HEK293 (cell line): ENCODE data around the gene PTK7.
A peak's percentile ranks its signal among the peaks of the same experiment; 100 is the strongest.

Source experiments
- CTCF ChIP-seq: fragments of 450-650 bp; formaldehyde crosslinking; IDR thresholded peaks from 2 replicates; pipeline ENCODE4 v1.5.1; 2016; ENCODE audit warnings: missing biosample characterization, missing genetic modification characterization
- EGR2 ChIP-seq: fragments of 450-650 bp; formaldehyde crosslinking; IDR thresholded peaks from 2 replicates; pipeline ENCODE4 v1.5.1; 2016; ENCODE audit warnings: low read depth, missing biosample characterization, missing genetic modification characterization
- KLF16 ChIP-seq: fragments of 450-650 bp; formaldehyde crosslinking; IDR thresholded peaks from 2 replicates; pipeline ENCODE4 v1.5.1; 2017; ENCODE audit warnings: missing biosample characterization, missing genetic modification characterization
- KLF7 ChIP-seq: fragments of 450-650 bp; formaldehyde crosslinking; IDR thresholded peaks from 2 replicates; pipeline ENCODE4 v1.5.1; 2016; ENCODE audit warnings: missing biosample characterization, missing genetic modification characterization, borderline replicate concordance
- KLF8 ChIP-seq: fragments of 450-650 bp; formaldehyde crosslinking; IDR thresholded peaks from 2 replicates; pipeline ENCODE4 v1.5.1; 2016; ENCODE audit warnings: missing biosample characterization, missing genetic modification characterization
- KLF9 ChIP-seq: fragments of 450-650 bp; formaldehyde crosslinking; IDR thresholded peaks from 2 replicates; pipeline ENCODE4 v1.5.1; 2016; ENCODE audit warnings: missing biosample characterization, missing genetic modification characterization, low read depth
- SCRT1 ChIP-seq: fragments of 450-650 bp; formaldehyde crosslinking; IDR thresholded peaks from 2 replicates; pipeline ENCODE4 v1.5.1; 2016; ENCODE audit warnings: missing biosample characterization, missing genetic modification characterization, borderline replicate concordance
- SP7 ChIP-seq: fragments of 450-650 bp; formaldehyde crosslinking; IDR thresholded peaks from 2 replicates; pipeline ENCODE4 v1.5.1; 2016; ENCODE audit warnings: missing biosample characterization, missing genetic modification characterization
- WT1 ChIP-seq: fragments of 450-650 bp; formaldehyde crosslinking; IDR thresholded peaks from 2 replicates; pipeline ENCODE4 v1.5.1; 2016; ENCODE audit warnings: missing biosample characterization, missing genetic modification characterization
- YY1 ChIP-seq: fragments of 450-650 bp; formaldehyde crosslinking; IDR thresholded peaks from 2 replicates; pipeline ENCODE4 v1.5.1; 2018; ENCODE audit warnings: missing biosample characterization, missing genetic modification characterization
- ZBTB10 ChIP-seq: fragments of 450-650 bp; formaldehyde crosslinking; IDR thresholded peaks from 2 replicates; pipeline ENCODE4 v1.5.1; 2016; ENCODE audit warnings: missing biosample characterization, missing genetic modification characterization
- ZBTB44 ChIP-seq: fragments of 450-650 bp; IDR thresholded peaks from 2 replicates; pipeline ENCODE4 v1.5.1; 2018; ENCODE audit warnings: missing biosample characterization, mild to moderate bottlenecking, missing genetic modification characterization
- ZBTB8A ChIP-seq: fragments of 450-650 bp; formaldehyde crosslinking; IDR thresholded peaks from 2 replicates; pipeline ENCODE4 v1.5.1; 2016; ENCODE audit warnings: missing biosample characterization, missing genetic modification characterization
- ZEB2 ChIP-seq: fragments of 450-650 bp; formaldehyde crosslinking; IDR thresholded peaks from 2 replicates; pipeline ENCODE4 v1.5.1; 2016; ENCODE audit warnings: missing biosample characterization, missing genetic modification characterization
- ZIC2 ChIP-seq: fragments of 450-650 bp; formaldehyde crosslinking; IDR thresholded peaks from 2 replicates; pipeline ENCODE4 v1.5.1; 2016; ENCODE audit warnings: missing biosample characterization, missing genetic modification characterization
- ZNF10 ChIP-seq: fragments of 450-650 bp; formaldehyde crosslinking; IDR thresholded peaks from 2 replicates; pipeline ENCODE4 v1.5.1; 2017; ENCODE audit warnings: missing biosample characterization, missing genetic modification characterization
- ZNF24 ChIP-seq: fragments of 450-650 bp; formaldehyde crosslinking; IDR thresholded peaks from 2 replicates; pipeline ENCODE4 v1.5.1; 2016; ENCODE audit warnings: missing biosample characterization, missing genetic modification characterization
- ZNF324 ChIP-seq: fragments of 450-650 bp; formaldehyde crosslinking; IDR thresholded peaks from 2 replicates; pipeline ENCODE4 v1.5.1; 2016; ENCODE audit warnings: missing biosample characterization, missing genetic modification characterization
- ZNF335 ChIP-seq: fragments of 450-650 bp; formaldehyde crosslinking; conservative IDR thresholded peaks from 2 replicates; pipeline ENCODE4 v1.5.1; 2016; ENCODE audit warnings: missing biosample characterization, missing genetic modification characterization
- ZNF341 ChIP-seq: fragments of 450-650 bp; formaldehyde crosslinking; IDR thresholded peaks from 2 replicates; pipeline ENCODE4; 2016; ENCODE audit warnings: low read depth, missing biosample characterization, missing genetic modification characterization
- ZNF391 ChIP-seq: fragments of 450-650 bp; formaldehyde crosslinking; IDR thresholded peaks from 2 replicates; pipeline ENCODE4 v1.5.1; 2016; ENCODE audit warnings: low read depth, missing biosample characterization, missing genetic modification characterization, borderline replicate concordance
- ZNF394 ChIP-seq: fragments of 450-650 bp; formaldehyde crosslinking; IDR thresholded peaks from 2 replicates; pipeline ENCODE4 v1.5.1; 2016; ENCODE audit warnings: missing biosample characterization, missing genetic modification characterization, mild to moderate bottlenecking, moderate library complexity, borderline replicate concordance
- ZNF501 ChIP-seq: fragments of 450-650 bp; formaldehyde crosslinking; IDR thresholded peaks from 2 replicates; pipeline ENCODE4 v1.5.1; 2016; ENCODE audit warnings: missing biosample characterization, missing genetic modification characterization
- ZNF558 ChIP-seq: fragments of 450-650 bp; formaldehyde crosslinking; IDR thresholded peaks from 2 replicates; pipeline ENCODE4 v1.5.1; 2016; ENCODE audit warnings: missing biosample characterization, missing genetic modification characterization
- ZNF580 ChIP-seq: fragments of 450-650 bp; formaldehyde crosslinking; IDR thresholded peaks from 2 replicates; pipeline ENCODE4 v1.5.1; 2016; ENCODE audit warnings: missing biosample characterization, missing genetic modification characterization
- ZNF600 ChIP-seq: fragments of 450-650 bp; formaldehyde crosslinking; IDR thresholded peaks from 2 replicates; pipeline ENCODE4 v1.5.1; 2016; ENCODE audit warnings: missing biosample characterization, missing genetic modification characterization
- ZNF639 ChIP-seq: fragments of 450-650 bp; formaldehyde crosslinking; IDR thresholded peaks from 2 replicates; pipeline ENCODE4 v1.5.1; 2016; ENCODE audit warnings: missing biosample characterization, missing genetic modification characterization
- ZNF654 ChIP-seq: fragments of 450-650 bp; formaldehyde crosslinking; IDR thresholded peaks from 2 replicates; pipeline ENCODE4 v1.5.1; 2016; ENCODE audit warnings: low read depth, missing biosample characterization, missing genetic modification characterization
- ZNF660 ChIP-seq: fragments of 450-650 bp; IDR thresholded peaks from 2 replicates; pipeline ENCODE4 v1.5.1; 2018; ENCODE audit warnings: missing biosample characterization, mild to moderate bottlenecking, missing genetic modification characterization
- ZNF664 ChIP-seq: fragments of 450-650 bp; formaldehyde crosslinking; IDR thresholded peaks from 2 replicates; pipeline ENCODE4 v1.5.1; 2016; ENCODE audit warnings: missing biosample characterization, missing genetic modification characterization
- ZSCAN30 ChIP-seq: fragments of 450-650 bp; IDR thresholded peaks from 2 replicates; pipeline ENCODE4 v1.5.1; 2018; ENCODE audit warnings: missing biosample characterization, mild to moderate bottlenecking, missing genetic modification characterization, moderate library complexity

PTK7 gene

DNA sequence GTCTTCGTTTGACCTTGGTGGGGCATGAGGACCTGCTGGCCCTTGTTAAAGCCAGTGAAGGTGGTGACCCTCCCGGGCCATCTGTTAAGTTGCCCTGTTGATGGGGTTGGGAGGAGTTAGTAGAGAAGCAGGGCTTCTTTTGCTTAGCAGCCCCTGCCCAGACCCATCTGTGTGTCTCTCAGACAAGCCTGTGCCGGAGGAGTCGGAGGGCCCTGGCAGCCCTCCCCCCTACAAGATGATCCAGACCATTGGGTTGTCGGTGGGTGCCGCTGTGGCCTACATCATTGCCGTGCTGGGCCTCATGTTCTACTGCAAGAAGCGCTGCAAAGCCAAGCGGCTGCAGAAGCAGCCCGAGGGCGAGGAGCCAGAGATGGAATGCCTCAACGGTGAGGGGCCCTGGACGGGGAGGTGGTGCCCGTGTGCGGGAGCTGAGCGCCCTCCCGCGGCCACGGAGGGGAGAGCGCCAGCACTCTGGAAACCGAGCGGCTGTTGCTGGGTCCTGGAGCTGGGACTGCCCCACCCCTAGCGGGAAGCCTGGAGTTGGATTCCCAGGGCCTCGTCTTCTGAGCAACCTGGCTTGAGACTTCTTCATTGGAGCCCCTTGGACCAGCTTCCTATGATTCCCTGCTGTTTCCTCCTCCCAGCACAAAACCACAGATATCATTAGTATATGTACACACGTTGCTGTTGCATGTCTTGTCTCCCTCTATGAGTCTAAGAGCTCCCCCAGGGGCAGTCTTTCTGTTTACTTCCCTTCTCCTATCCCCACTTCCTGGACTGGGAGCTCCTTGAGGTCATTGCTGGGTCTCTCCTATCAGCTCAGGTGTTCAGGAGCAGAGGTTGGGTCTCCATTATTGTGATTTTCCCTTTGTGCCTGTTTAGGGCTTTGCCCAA lies 67.4 kb downstream of the PTK7 start (continued):
- TF ChIP-seq ZBTB10 (tag by site-specific recombination) (0 out of 2 replicates have a peak, but pooled peaks have one; percentile 30), ZNF341 (tag by site-specific recombination) (peak; percentile 84), SCRT1 (tag by site-specific recombination) (no peak), ZSCAN30 (tag by site-specific recombination) (peak; percentile 97), ZEB2 (tag by site-specific recombination) (peak; percentile 77), ZNF501 (peak; percentile 75), KLF7 (tag by site-specific recombination) (peak; percentile 47; the same call in 1 of the 2 replicates), ZNF600 (peak; percentile 94), WT1 (tag by site-specific recombination) (no peak; the same call in 1 of the 2 replicates), YY1 (no peak), ZBTB8A (tag by site-specific recombination) (0 out of 2 replicates have a peak, but pooled peaks have one; percentile 49), KLF8 (tag by site-specific recombination) (peak; percentile 71), ZNF558 (peak; percentile 47; the same call in 1 of the 2 replicates), ZNF24 (peak; percentile 57; the same call in 1 of the 2 replicates), ZNF10 (tag by site-specific recombination) (peak; percentile 52), ZBTB44 (peak; percentile 99), ZIC2 (peak; percentile 33; the same call in 1 of the 2 replicates), ZNF335 (peak; percentile 61), ZNF391 (tag by site-specific recombination) (peak; percentile 87), ZNF639 (tag by site-specific recombination) (peak; percentile 55; the same call in 1 of the 2 replicates), ZNF654 (tag by site-specific recombination) (peak; percentile 88), KLF9 (tag by site-specific recombination) (peak; percentile 35), ZNF324 (tag by site-specific recombination) (0 out of 2 replicates have a peak, but pooled peaks have one; percentile 53), CTCF (peak; percentile 99), ZNF664 (tag by site-specific recombination) (no peak), ZNF394 (peak; percentile 52; the same call in 1 of the 2 replicates), EGR2 (tag by site-specific recombination) (no peak), ZNF660 (tag by site-specific recombination) (peak; percentile 94), KLF16 (tag by site-specific recombination) (peak; percentile 62), SP7 (peak; percentile 59; the same call in 1 of the 2 replicates), ZNF580 (tag by site-specific recombination) (no peak)
